Right ventricle myocardium inferior (tissue), 1 donor: Measurements from ENCODE around the gene TBCC. TPM values are rescaled to one million over a fixed set of nuclear protein-coding genes. Genes with fewer than 3 reads are reported as not detected.
"Not testable (repeated sequence)": the region's sequence is repeated elsewhere in the genome, so short reads cannot be mapped to it uniquely, and the experiment has no call there.

Experiments used
- ATAC-seq: fragments of 200-7000 bp; cut with Tn5 transposase; one replicate; pipeline ENCODE4 v1.9.1; 2020; ENCODE audit warnings: mild to moderate bottlenecking, moderate library complexity
- DNase-seq: peaks from one replicate; pipeline ENCODE4 v3.0.0; 2021; ENCODE audit errors: missing footprints
- intact Hi-C: fragments of 100-400 bp; cut with DNase I; formaldehyde crosslinking; loops from one replicate; pipeline ENCODE4 v1.11.0; 2022
- total RNA-seq: library from RNA; stranded (reverse); fragmentation: NEBNext Ultra II Directional; extraction: Animal tissue kit (Norgen Biotek cat#: 25700); gene quantifications from one replicate; pipeline ENCODE4 v1.2.1, GENCODE V29; 2021
- donor health status: DM: no; HTN: yes; CAD: no; lungs with severe emphysema.

TBCC gene
- total RNA-seq, 1 donor from 2014 or later: 12.0 TPM

GRCh38 chr6:42745083-42745639, 742 bp downstream of the TBCC start:
- peak; percentile 69 for DNase-seq
- intact Hi-C loops: loop anchor here (5.0 to 10.0 kb wide), 2 partner anchors 132 to 180 kb away; partner anchors contain the start of genes RPL7L1 and UBR2

GRCh38 chr6:42744351-42744893, 1.5 kb downstream of the TBCC start:
- intact Hi-C loops: loop anchor here (10.0 kb wide), 1 partner anchor 180 kb away; the partner anchor contains the start of gene UBR2
- ATAC-seq: no peak
- DNase-seq: no peak

More at GRCh38 chr6:42745083-42745639, 742 bp downstream of the TBCC start:
- ATAC-seq: no peak

- ATAC-seq (no peak), DNase-seq (no peak)
- intact Hi-C loops: loop anchor here (10.0 kb wide), 1 partner anchor 178 kb away; the partner anchor contains the start of gene UBR2
Observed at GRCh38 chr6:42742116-42742894, 3.6 kb downstream of the TBCC start.

- DNase-seq (no peak), ATAC-seq (no peak)
- intact Hi-C loops: loop anchor here (10.0 kb wide), 1 partner anchor 176 kb away; the partner anchor contains the start of gene UBR2
Observed at GRCh38 chr6:42740725-42741124, 5.2 kb downstream of the TBCC start.

- ATAC-seq: no peak
- DNase-seq: no peak
- intact Hi-C loops: no loop called here
Observed at GRCh38 chr6:42735976-42736375, 9.9 kb downstream of the TBCC start.

GRCh38 chr6:42733867-42734481, 11.9 kb downstream of the TBCC start:
- ATAC-seq, DNase-seq, intact Hi-C loops: not testable (repeated sequence)

- no peak for DNase-seq
- intact Hi-C loops: loop anchor here (5.0 kb wide), 2 partner anchors 148 to 168 kb away; partner anchors contain the start of gene RPL7L1
- ATAC-seq: no peak
Observed at GRCh38 chr6:42729731-42730130, 16.2 kb downstream of the TBCC start.

GRCh38 chr6:42727627-42728026, 18.3 kb downstream of the TBCC start:
- intact Hi-C loops: loop anchor here (5.0 kb wide), 2 partner anchors 150 to 170 kb away; partner anchors contain the start of gene RPL7L1
- ATAC-seq (peak; percentile 22), DNase-seq (no peak)

- DNase-seq (peak; percentile 76), ATAC-seq (peak; percentile 46)
- intact Hi-C loops: loop anchor here (5.0 kb wide), 2 partner anchors 150 to 170 kb away; partner anchors contain the start of gene RPL7L1
Observed at GRCh38 chr6:42727087-42727611, 18.8 kb downstream of the TBCC start.

GRCh38 chr6:42726485-42727086, 19.3 kb downstream of the TBCC start:
- intact Hi-C loops: loop anchor here (1.0 to 5.0 kb wide), 3 partner anchors 65 to 171 kb away; partner anchors contain the start of gene RPL7L1
- ATAC-seq (peak; percentile 95), DNase-seq (peak; percentile 84)

- no peak for ATAC-seq
- intact Hi-C loops: loop anchor here (1.0 to 5.0 kb wide), 3 partner anchors 65 to 171 kb away; partner anchors contain the start of gene RPL7L1
- DNase-seq: no peak
Observed at GRCh38 chr6:42726026-42726425, 19.9 kb downstream of the TBCC start.

- intact Hi-C loops: loop anchor here (5.0 kb wide), 2 partner anchors 152 to 172 kb away; partner anchors contain the start of gene RPL7L1
- ATAC-seq (no peak), DNase-seq (no peak)
Observed at GRCh38 chr6:42724825-42725224, 21.1 kb downstream of the TBCC start.

GRCh38 chr6:42722497-42722896, 23.4 kb downstream of the TBCC start, which contains the start of gene PRPH2:
Gene PRPH2, minus strand, starts transcription at chr6:42722597. Its CDS starts 263 bp downstream, at chr6:42722334.
- DNase-seq (no peak), ATAC-seq (no peak)
- intact Hi-C loops: no loop called here

- ATAC-seq: no peak
- intact Hi-C loops: no loop called here
- no peak for DNase-seq
Observed at GRCh38 chr6:42720739-42721138, 25.2 kb downstream of the TBCC start.

GRCh38 chr6:42715871-42716270, 30.0 kb downstream of the TBCC start:
- DNase-seq (no peak), ATAC-seq (no peak)
- intact Hi-C loops: no loop called here

- no peak for ATAC-seq
- intact Hi-C loops: no loop called here
- DNase-seq: no peak
Observed at GRCh38 chr6:42714098-42714761, 31.7 kb downstream of the TBCC start.

GRCh38 chr6:42711930-42712329, 34.0 kb downstream of the TBCC start:
- ATAC-seq (no peak), DNase-seq (no peak)
- intact Hi-C loops: no loop called here

- ATAC-seq (peak; percentile 21), DNase-seq (no peak)
- intact Hi-C loops: no loop called here
Observed at GRCh38 chr6:42710316-42710715, 35.6 kb downstream of the TBCC start.
